Measurements from ENCODE around the gene BAMBI. TPM values are rescaled to one million over a fixed set of nuclear protein-coding genes. Genes with fewer than 3 reads are reported as not detected.
A peak's percentile ranks its signal among the peaks of the same experiment; 100 is the strongest.

BAMBI gene
- total RNA-seq, 1 donor from 2014 or later = 217 TPM

DNA sequence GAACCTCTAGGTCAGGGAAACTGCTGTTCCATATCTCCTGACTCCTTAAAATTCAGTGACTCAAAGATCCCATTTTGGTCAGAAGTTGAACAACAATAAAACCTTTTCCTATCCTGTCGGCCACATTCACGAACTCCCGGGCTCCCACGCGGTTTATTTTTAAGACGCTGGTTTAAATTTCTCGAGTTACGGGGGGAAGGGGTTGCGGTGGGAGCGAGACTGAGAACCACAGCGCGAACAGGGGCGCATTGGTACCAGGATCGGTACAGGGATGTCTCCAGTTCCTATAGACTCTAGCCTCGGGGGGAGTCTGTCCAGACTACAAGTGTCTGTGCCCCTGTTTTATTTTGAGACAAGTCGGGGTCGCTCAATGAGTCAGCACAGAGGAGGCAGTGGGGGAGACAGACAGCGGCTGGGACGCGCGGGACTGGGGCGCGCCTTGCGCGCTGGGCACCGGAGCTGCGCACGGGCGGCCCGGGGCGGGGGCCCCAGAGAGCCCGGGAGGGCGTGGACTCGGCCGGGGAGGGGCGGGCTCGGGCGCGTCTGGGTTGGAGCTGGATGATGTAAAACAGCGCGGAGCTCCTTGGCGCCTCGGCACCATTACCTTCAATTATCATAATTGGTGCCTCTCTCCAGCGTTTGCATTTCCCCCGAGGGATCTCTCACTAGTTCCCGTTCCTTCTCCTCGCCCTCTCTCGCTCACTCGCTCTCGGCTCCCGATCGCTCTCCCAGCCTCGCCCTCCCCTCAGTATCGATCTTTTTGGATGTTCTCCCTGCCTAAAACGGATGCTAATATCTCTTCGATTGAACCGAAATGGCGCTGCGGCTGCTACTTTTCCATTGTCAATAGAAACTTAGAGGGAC, 8.7 kb upstream of the BAMBI start:
- H3K36me3 Mint-ChIP-seq = no peaks in the 10 kb centered on the region
- no peak for TF ChIP-seq CTCF (IDR thresholded peaks at IDR 0.05; ENCODE audit: unreplicated experiment)
- peaks cover 54% of the 10 kb centered on the region for H3K4me1 Mint-ChIP-seq
- DNase-seq (ENCODE audit: low spot score in 2 of 2, unreplicated experiment in 2 of 2) = peak; percentile 71 to 85
- peak overlapping the region; percentile 93 for H3K4me3 Mint-ChIP-seq
- H3K27ac Mint-ChIP-seq = peak overlapping the region; percentile 98
- no peaks in the 10 kb centered on the region for H3K27me3 Mint-ChIP-seq (ENCODE audit: low read depth)
- no peaks in the 10 kb centered on the region for H3K9me3 Mint-ChIP-seq

GRCh38 chr10:28669227-28670173, 7.8 kb upstream of the BAMBI start:
- Mint-ChIP-seq H3K9me3 (no peaks in the 10 kb centered on the region), H3K4me1 (peaks cover 52% of the 10 kb centered on the region), H3K27me3 (ENCODE audit: low read depth) (no peaks in the 10 kb centered on the region), H3K36me3 (no peaks in the 10 kb centered on the region), H3K27ac (peak overlapping the region; percentile 98), H3K4me3 (peak overlapping the region; percentile 93)
- no peak for TF ChIP-seq CTCF (IDR thresholded peaks at IDR 0.05; ENCODE audit: unreplicated experiment)
- DNase-seq (ENCODE audit: low spot score in 2 of 2, unreplicated experiment in 2 of 2) = no peak

GRCh38 chr10:28674782-28675181, 2.5 kb upstream of the BAMBI start:
- TF ChIP-seq CTCF (IDR thresholded peaks at IDR 0.05; ENCODE audit: unreplicated experiment) = no peak
- H3K27me3 Mint-ChIP-seq (ENCODE audit: low read depth) = no peaks in the 10 kb centered on the region
- peaks cover 26% of the 10 kb centered on the region for H3K4me1 Mint-ChIP-seq
- DNase-seq (ENCODE audit: low spot score in 2 of 2, unreplicated experiment in 2 of 2) = no peak
- no peak overlapping the region for H3K27ac Mint-ChIP-seq
- no peak overlapping the region for H3K4me3 Mint-ChIP-seq
- H3K36me3 Mint-ChIP-seq = peaks cover 5% of the 10 kb centered on the region
- H3K9me3 Mint-ChIP-seq = no peaks in the 10 kb centered on the region

GRCh38 chr10:28676326-28676967, 874 bp upstream of the BAMBI start:
- no peak for TF ChIP-seq CTCF (IDR thresholded peaks at IDR 0.05; ENCODE audit: unreplicated experiment)
- no peaks in the 10 kb centered on the region for H3K27me3 Mint-ChIP-seq (ENCODE audit: low read depth)
- H3K36me3 Mint-ChIP-seq = peaks cover 12% of the 10 kb centered on the region
- H3K4me3 Mint-ChIP-seq = peak overlapping the region; percentile 85
- no peak for DNase-seq (ENCODE audit: low spot score in 2 of 2, unreplicated experiment in 2 of 2)
- H3K27ac Mint-ChIP-seq = peak overlapping the region; percentile 94
- H3K9me3 Mint-ChIP-seq = no peaks in the 10 kb centered on the region
- peaks cover 37% of the 10 kb centered on the region for H3K4me1 Mint-ChIP-seq

DNA sequence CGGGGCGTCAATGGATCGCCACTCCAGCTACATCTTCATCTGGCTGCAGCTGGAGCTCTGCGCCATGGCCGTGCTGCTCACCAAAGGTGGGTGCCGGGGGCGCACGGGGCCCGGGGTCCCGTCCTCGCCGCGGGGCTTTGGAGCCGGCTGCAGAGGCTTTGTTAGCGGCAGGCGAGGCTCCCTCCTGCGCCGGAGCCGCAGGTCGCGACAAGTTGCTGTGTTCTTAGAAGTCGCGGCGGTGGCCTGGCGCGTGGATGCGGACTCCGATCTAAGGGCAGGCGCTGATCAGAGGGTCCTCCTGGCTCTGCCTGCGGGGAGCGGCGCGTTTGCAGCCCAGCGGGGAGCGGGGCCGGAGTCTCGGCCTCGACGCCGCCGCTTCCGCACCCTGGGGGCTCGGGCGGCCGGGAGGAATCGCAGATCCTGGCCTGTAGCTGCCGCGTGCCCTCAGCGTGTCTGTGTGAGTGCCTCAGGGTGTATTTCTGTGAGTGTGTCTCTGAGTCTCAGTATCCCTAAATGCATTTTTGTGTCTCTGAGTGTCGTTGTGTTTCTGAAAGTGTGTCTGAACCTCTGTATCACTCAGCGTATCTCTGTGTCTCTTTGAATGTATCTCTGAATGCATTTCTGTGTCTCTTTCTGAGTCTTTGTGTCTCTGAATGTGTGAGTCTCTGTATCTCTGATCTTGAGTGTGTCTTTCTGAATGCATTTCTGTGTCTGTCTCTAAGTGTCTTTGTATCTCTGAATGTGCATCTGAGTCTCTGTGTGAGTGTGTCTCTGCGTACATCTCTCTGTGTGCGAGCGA, 766 bp downstream of the BAMBI start:
- H3K9me3 Mint-ChIP-seq = no peaks in the 10 kb centered on the region
- H3K4me3 Mint-ChIP-seq = peak overlapping the region; percentile 99
- peak in 1 of 2 experiments; percentile 46 for DNase-seq (ENCODE audit: low spot score in 2 of 2, unreplicated experiment in 2 of 2)
- H3K36me3 Mint-ChIP-seq = peaks cover 24% of the 10 kb centered on the region
- H3K4me1 Mint-ChIP-seq = peaks cover 52% of the 10 kb centered on the region
- H3K27ac Mint-ChIP-seq = peak overlapping the region; percentile 99
- no peak for TF ChIP-seq CTCF (IDR thresholded peaks at IDR 0.05; ENCODE audit: unreplicated experiment)
- H3K27me3 Mint-ChIP-seq (ENCODE audit: low read depth) = no peaks in the 10 kb centered on the region

Measured in mesothelial cell of epicardium (in vitro differentiated cells).